SW 1271 (cell line): ENCODE data around the gene TTC6.

Experiments
- DNase-seq, 2 experiments: peaks; one replicate each; lab custom pipeline; 2025; lab: John Stamatoyannopoulos, UW

TTC6 gene

GRCh38 chr14:37585101-37585511, 10.3 kb upstream of the TTC6 start:
- DNase-seq = no peak

GRCh38 chr14:37585971-37586796, 9.2 kb upstream of the TTC6 start:
- no peak for DNase-seq

DNA sequence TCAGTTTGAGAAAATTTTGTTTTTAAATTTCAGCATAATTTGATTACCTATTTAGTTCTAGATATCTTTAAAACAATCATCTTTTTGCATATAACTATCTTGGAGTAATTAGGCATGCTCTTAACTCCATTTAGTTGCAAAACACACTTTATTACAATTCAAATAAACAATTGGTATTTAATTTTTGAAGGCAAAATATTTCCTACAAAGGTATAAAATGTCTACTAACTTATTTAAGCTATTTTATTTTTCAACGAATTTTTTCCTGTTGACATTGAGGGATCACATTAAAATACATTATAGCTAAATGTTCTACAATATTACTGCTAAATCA, 8.7 kb upstream of the TTC6 start:
- no peak for DNase-seq

DNA sequence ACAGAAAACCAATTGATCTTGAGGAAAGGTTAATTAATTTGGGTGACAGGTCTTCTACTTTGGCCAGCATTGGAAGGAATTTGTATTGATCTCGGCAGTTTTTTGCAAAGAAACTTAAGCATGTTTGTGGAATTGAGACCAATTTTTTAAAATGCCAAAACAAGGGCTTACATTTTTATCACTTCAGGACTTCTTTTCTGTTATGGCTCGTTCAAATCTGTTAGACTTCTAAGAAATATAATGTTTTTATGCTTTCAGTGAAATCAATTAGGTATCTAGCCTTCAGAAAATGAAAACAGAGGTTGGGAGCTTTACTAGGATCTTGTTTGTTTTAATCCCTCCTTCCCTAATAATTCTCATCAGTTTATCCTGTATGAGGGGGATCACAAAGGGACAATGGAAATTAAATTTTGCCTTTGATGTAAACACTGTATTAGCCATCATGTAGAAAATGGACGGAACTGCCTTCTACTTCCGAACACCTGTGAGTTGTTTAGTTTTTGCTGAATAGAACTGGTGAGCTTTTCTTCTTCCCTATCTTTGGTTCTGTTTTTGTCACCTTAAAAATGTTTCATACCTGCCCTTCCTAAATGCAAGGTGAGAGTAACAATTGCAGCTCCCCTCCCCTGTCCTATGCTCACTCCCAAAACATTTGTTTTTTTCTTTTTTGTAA, 8.2 kb upstream of the TTC6 start:
- DNase-seq = no peak

- no peak for DNase-seq
These were observed 7.4 kb upstream of the TTC6 start for GRCh38 chr14:37587881-37588666.

- DNase-seq = no peak
These were observed 6.8 kb upstream of the TTC6 start for GRCh38 chr14:37588667-37588955.

DNA sequence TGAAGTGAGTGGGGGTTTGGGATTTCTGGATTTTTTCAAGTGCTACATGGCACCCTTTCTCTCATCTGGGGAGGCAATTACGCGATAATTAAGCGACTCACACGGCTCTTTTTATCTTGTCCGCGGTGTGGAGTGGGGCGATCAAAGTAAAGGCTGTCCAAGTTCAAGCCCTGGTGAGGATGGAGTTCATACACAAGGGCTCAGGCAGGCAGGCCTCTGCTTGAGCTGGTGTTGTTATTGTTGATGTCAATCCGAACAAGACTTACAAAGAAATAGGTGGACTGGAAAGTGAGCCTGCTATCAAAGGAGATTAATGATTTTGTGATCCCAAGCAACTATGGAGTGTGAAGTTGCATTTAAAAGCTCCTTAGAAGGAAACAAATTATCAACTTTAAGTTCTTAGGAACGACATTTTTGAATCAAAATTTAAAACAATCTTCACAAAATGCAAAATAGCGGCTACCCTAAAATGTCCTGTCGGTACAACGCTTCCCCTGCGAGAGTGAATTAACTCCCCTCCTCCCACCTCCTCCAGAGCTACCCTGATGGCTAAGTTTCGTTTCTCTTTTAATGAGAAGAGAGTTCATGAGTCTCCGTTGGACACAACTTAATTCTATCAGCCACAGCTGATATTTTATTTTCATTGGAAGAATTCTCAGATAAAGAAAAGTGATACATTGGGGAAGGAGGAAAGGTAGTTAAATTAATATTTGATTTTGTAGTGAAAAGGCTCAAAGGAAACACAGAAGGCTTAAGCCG, 6.3 kb upstream of the TTC6 start:
- DNase-seq = no peak

DNA sequence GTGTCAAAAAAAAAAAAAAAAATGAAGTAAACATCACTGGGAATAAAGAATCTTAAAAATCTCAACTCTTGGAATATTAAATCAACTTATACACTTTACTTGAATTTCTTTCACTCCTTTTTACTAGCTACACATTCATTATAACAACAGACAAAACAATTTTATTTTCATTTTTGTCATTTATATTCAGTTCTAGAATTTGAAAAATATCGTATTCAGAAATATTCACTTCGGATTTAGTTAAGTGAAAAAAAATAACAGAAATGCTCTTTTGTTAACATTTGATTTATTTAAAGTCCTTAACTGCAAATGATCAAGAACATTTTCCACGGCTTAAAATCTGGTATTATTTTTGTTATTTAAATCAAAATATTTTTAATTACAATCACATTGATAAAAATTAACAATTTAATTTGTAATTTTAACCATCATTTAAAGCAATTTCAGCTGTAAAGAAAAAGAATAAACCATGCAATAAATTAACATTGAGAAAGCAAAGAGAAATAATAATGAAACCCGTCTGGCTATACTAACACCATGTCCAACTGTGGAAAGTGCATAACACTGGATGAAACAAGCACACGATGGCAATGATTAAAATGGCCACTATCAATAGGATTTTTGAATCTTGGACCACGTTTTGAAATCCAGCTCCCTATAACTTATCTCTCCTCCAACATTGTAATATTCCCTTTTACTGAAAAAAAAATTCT, 5.6 kb upstream of the TTC6 start:
- DNase-seq = no peak

DNA sequence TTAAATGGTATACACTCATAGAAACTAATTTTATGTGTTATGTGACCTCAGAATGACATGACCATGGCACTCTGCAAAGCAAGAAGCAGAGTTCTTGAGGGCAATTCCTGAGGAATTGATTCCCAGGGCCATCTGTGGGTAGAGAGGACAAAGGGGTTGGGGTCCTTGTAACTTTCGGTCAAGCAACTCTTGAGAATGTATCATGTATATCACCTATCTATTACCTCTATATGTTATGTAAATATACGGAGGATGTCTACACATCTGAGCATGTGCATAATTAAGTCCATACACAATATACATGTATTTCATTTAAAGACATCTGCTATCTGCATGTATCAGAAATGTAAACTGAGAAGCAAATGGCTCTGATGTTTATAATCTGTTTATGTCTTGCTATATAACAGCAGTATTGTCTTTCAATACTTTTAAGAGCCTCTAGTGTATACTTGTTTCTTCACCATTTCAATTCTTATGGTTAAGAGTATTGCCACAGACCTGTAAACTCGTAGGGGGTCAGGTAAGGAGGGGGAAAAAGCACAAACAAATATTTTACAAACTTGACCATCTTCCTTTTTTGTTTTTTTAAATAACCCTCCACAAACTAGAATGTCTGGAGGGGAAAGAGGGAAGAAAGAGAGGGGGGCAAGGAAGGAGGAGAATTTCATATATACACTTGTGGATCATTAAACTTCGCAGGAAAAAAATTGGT, 4.8 kb upstream of the TTC6 start:
- no peak for DNase-seq

DNA sequence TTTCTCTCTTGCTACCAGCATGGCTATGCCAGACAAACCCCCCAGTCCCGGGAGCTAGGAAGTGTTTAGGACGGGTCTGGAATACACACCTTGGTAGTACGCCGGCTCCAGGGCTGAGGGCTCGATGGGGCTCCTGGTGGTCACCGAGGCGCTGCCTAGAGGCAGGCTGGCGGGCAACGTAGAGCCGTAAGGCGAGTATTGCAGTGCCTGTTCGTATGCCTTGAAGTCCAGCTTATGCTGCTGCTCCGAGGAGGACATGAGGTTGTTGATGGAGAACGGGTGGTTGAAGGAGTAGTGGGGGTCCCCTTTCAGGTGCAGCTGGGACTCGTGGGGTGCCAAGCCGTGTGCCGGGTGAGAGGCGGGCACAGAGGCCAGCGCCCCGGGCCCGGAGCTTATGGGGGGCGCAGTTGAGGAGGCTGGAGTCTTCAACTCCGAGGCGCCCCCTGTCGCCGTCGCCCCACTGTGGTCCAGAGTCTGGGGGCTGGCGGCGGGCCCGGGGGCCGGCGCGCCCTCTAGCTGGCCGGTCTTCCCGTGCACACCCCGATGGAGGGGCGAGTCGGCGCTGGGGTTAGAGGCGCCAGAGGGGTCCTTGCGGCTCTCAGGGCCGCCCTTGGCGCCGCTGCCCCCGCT, 4.0 kb upstream of the TTC6 start:
- DNase-seq = no peak

DNA sequence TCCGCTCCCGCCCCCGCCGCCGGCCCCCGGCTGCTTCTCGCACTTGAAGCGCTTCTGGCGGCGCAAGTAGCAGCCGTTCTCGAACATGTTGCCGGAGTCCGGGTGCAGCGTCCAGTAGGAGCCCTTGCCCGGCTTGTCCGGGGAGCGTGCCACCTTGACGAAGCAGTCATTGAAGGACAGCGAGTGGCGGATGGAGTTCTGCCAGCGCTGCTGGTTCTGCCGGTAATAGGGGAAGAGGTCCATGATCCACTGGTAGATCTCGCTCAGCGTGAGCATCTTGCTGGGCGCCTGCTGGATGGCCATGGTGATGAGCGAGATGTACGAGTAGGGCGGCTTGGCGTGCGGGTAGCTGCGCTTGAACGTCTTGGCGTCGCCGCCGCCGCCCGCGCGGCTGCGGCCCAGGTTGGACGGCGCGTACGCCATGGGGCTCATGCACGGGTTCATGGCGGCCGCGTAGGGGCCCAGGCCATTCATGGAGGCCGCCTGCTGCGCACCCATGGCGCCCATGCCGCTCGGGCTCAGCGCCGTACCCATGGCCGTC, 3.4 kb upstream of the TTC6 start:
- DNase-seq = no peak

DNA sequence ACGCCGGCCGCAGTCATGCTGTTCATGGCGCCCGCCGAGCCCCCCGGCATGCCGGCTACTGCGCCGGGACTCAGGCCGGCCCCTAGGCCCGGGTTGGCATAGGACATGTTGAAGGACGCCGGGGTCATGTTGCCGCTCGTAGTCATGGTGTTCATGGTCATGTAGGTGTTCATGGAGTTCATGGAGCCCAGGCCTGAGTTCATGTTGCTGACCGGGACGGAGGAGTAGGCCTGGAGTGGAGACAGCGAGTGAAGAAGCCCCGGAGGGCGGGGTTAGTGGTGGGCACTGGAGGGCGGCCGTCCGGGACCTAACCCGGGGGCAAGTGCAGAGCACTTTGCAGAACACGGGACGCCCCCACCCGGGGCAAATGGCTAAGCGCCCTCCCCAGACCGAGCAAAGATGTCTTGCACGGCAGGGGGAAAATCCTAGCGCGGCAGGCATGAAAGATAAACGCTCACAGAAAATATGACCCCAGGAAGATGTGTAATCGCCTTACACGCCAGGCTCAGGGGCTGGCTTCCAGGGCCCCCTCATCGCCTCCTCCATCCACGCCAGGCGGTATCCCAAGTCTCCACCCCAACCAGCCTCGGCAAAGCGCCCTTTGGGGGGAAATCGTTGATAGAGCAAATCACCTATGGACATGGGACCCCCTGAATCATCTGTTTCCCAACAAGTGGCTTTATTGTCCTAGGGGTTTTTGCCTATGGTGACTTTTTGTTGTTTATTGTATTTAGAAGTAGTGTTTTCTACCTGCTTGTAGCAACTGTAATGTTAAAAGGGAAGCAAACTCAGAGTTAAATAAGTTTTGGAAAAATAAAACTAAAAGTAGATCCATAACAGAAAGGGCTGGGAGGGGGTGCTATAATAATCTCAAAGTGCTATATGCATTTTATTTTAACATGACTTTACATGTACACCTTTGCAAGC, 2.7 kb upstream of the TTC6 start:
- DNase-seq = no peak

GRCh38 chr14:37593511-37594237, 1.8 kb upstream of the TTC6 start:
- no peak for DNase-seq

DNA sequence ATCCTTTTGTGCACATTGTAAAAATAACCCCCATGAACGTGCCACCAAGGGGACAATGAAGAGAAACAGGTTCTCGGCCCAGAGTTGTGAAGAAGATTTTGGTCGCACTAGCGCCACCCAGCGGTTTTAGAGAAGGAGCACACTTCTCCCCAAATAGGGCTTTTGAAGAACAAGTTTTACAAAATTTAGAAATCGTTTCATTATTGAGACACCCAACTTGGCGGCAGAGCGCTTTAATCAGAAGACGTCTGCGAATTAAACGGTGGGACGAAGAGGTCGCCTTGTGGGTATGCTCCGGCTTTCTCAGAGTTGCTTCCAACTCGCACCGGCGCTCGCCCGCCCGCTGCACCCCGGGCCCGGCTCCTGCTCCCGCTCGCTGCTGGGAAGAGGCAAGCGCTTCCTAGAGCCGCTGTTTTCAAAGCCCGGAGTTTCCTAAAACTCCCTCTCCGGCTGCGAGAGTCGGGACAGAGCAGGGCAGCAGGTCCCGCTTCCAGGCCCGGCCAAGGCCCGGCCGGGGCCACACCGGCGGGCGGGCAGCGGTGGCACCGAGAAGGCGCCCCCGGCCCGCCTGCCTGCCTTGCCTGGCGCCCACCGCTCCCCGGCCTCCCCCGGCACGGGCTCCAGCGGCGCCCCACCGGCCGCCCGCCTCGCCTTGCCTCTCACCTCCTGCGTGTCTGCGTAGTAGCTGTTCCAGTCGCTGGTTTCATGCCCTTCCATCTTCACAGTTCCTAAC, 1.0 kb upstream of the TTC6 start:
- peak; percentile 34 to 78 for DNase-seq

GRCh38 chr14:37595809-37596621, 586 bp downstream of the TTC6 start:
- no peak for DNase-seq

- DNase-seq = no peak
These were observed 1.5 kb downstream of the TTC6 start for GRCh38 chr14:37596790-37597472.
